K562 (cell line): ENCODE data around the gene SORCS2. TPM values are rescaled to one million over a fixed set of nuclear protein-coding genes. Genes with fewer than 3 reads are reported as not detected.
A peak's percentile ranks its signal among the peaks of the same experiment; 100 is the strongest.

ENCODE experiments used
- ATAC-seq: fragments of 200-7000 bp; cut with Tn5 transposase; 3 replicates; pipeline ENCODE4 v1.9.1; 2020; ENCODE audit warnings: moderate library complexity
- BruUV-seq: library from RNA; stranded (reverse); fragments of 400-500 nt; replicated peaks from 2 replicates; lab custom pipeline; 2021; lab: Mats Ljungman, UMichigan
- CTCF ChIA-PET: fragments of 300-600 bp; formaldehyde crosslinking; extraction: SDS; loops from one replicate; lab custom pipeline; 2021; ENCODE audit warnings: low intra/inter-chr PET ratio; lab: Yijun Ruan, JAX
- POLR2A ChIA-PET: fragments of 300-600, 350-650 bp; sonication (Branson Sonifier 250); formaldehyde crosslinking; extraction: SDS; loops from one replicate; lab custom pipeline; 2021; ENCODE audit warnings: antibody characterized with exemption, inconsistent platforms; lab: Yijun Ruan, JAX
- DNase-seq, 4 experiments: peaks; one replicate each; pipeline versions ENCODE4 v3.0.0 to v3.0.0-alpha.2; 2011 to 2018; ENCODE audit warnings: low spot score in 3 of 4, mixed read lengths in 3 of 4; ENCODE audit errors: extremely low read depth in 1 of 4
- FAIRE-seq: peaks from 2 replicates; lab custom pipeline; 2011; peaks lifted over from hg19 to GRCh38; lab: Jason Lieb, UNC
- H2AFZ ChIP-seq: 2 replicates; pipeline ENCODE4 v1.6.0; 2011; ENCODE audit warnings: low read depth, low read length, control low read depth, inconsistent platforms
- H3K27ac ChIP-seq: fragments of 200-600 bp; 3 replicates; pipeline ENCODE4 v1.8.0; 2011; ENCODE audit warnings: low read depth, mild to moderate bottlenecking, control low read depth, inconsistent platforms, low read length, moderate library complexity, mixed read lengths; ENCODE audit errors: extremely low read depth
- H3K27me3 ChIP-seq, 2 experiments: fragments of 300-600 bp in 1 of 2; 2 replicates in 1 of 2; 3 replicates in 1 of 2; pipeline versions ENCODE4 v1.6.0 to v1.8.0; 2011; ENCODE audit warnings: inconsistent platforms in 2 of 2, low read length in 2 of 2, mild to moderate bottlenecking in 1 of 2, mixed read lengths in 1 of 2, moderate library complexity in 1 of 2; ENCODE audit not compliant: control insufficient read depth in 2 of 2, insufficient read depth in 2 of 2
- H3K36me3 ChIP-seq: fragments of 300-600 bp; 3 replicates; pipeline ENCODE4 v1.8.0; 2011; ENCODE audit warnings: mild to moderate bottlenecking, low read length, inconsistent platforms; ENCODE audit not compliant: control insufficient read depth, insufficient read depth
- H3K4me1 ChIP-seq, 2 experiments: fragments of 200-600 bp in 1 of 2; replicated peaks in 1 of 2; 2 replicates in 1 of 2; 3 replicates in 1 of 2; pipeline versions ENCODE4 v1.5.1 to v1.8.0; 2011; ENCODE audit warnings: inconsistent platforms in 2 of 2, low read length in 2 of 2, mild to moderate bottlenecking in 1 of 2, mixed read lengths in 1 of 2, moderate library complexity in 1 of 2; ENCODE audit not compliant: control insufficient read depth in 2 of 2, insufficient read depth in 2 of 2
- H3K4me2 ChIP-seq: 2 replicates; pipeline ENCODE4 v1.6.1; 2011; ENCODE audit warnings: low read length, control low read depth, inconsistent platforms, mixed read lengths; ENCODE audit not compliant: insufficient read depth
- H3K4me3 ChIP-seq: fragments of 200-600 bp; sonication (generic), shearing (Covaris generic); 2 replicates; pipeline ENCODE4 v1.5.1; 2016; ENCODE audit warnings: control low read depth, inconsistent platforms
- H3K79me2 ChIP-seq: fragments of 200-600 bp; 3 replicates; pipeline ENCODE4 v1.8.0; 2011; ENCODE audit warnings: low read length, inconsistent platforms; ENCODE audit not compliant: control insufficient read depth, insufficient read depth
- H3K9ac ChIP-seq, 2 experiments: 2 replicates each; pipeline versions ENCODE4 v1.6.0 to v1.6.1; 2011; ENCODE audit warnings: low read depth in 2 of 2, low read length in 2 of 2, control low read depth in 1 of 2, inconsistent platforms in 1 of 2, mild to moderate bottlenecking in 1 of 2, mixed read lengths in 1 of 2; ENCODE audit not compliant: insufficient read depth in 1 of 2
- H3K9me1 ChIP-seq: one replicate; pipeline ENCODE4 v1.6.0; 2011; ENCODE audit warnings: inconsistent platforms, mild to moderate bottlenecking, low read length, moderate library complexity; ENCODE audit not compliant: control insufficient read depth, insufficient read depth
- H3K9me3 ChIP-seq: replicated peaks from 2 replicates; pipeline ENCODE4 v1.5.1; 2011; ENCODE audit warnings: low read depth, low read length, inconsistent platforms; ENCODE audit not compliant: control insufficient read depth, insufficient read depth
- H4K20me1 ChIP-seq: replicated peaks from 2 replicates; pipeline ENCODE4 v1.6.1; 2011; ENCODE audit warnings: low read length, inconsistent platforms, mixed read lengths; ENCODE audit not compliant: control insufficient read depth, insufficient read depth
- HMGXB4 ChIP-seq: sonication (generic); formaldehyde crosslinking; IDR thresholded peaks from 2 replicates; pipeline ENCODE4 v1.8.1; 2023; ENCODE audit warnings: mild to moderate bottlenecking, missing genetic modification reagents
- ILF3 ChIP-seq: fragments of 450-650 bp; IDR thresholded peaks from 2 replicates; pipeline ENCODE4 v1.6.1; 2018; ENCODE audit warnings: antibody characterized with exemption, mild to moderate bottlenecking, moderate library complexity, borderline replicate concordance
- MEIS2 ChIP-seq: fragments of 450-650 bp; IDR thresholded peaks from 2 replicates; pipeline ENCODE4 v1.6.1; 2014; ENCODE audit warnings: mild to moderate bottlenecking; ENCODE audit not compliant: partially characterized antibody
- MLLT1 ChIP-seq, 2 experiments: fragments of 450-650 bp; IDR thresholded peaks; 2 replicates each; pipeline ENCODE4 v1.6.1; 2016
- MTF1 ChIP-seq: fragments of 250-450 bp; sonication (Bioruptor Pico); IDR thresholded peaks from 2 replicates; pipeline ENCODE4 v1.9.0; 2021; ENCODE audit warnings: moderate library complexity, mild to moderate bottlenecking, inconsistent platforms, borderline replicate concordance
- TCFL5 ChIP-seq: fragments of 250-450 bp; sonication (Bioruptor Pico); conservative IDR thresholded peaks from 2 replicates; pipeline ENCODE4 v1.6.1; 2021; ENCODE audit warnings: mild to moderate bottlenecking, moderate library complexity, matching md5 sums
- XRCC4 ChIP-seq: IDR thresholded peaks from one replicate; pipeline ENCODE4 v1.6.1; 2011; ENCODE audit not compliant: insufficient read depth, insufficient read length; ENCODE audit errors: extremely low read depth
- ZBED1 ChIP-seq: IDR thresholded peaks from 2 replicates; pipeline ENCODE4 v1.6.1; 2014
- ZFP1 ChIP-seq: fragments of 450-650 bp; formaldehyde crosslinking; IDR thresholded peaks from 2 replicates; pipeline ENCODE4 v1.4.0; 2020; ENCODE audit warnings: mild to moderate bottlenecking, mixed read lengths
- ZNF696 ChIP-seq: fragments of 250-450 bp; sonication (Bioruptor Pico); conservative IDR thresholded peaks from 2 replicates; pipeline ENCODE4 v1.4.0; 2020; ENCODE audit warnings: mild to moderate bottlenecking, moderate library complexity
- WGBS: fragments of 100-300 bp; shearing (Covaris generic); methylation state at CpG from one replicate; pipeline ENCODE4 v1.1.6; 2016; ENCODE audit warnings: low coverage, mixed read lengths; ENCODE audit not compliant: insufficient coverage; ENCODE audit errors: missing lambda C conversion rate; 5-methylcytosine and 5-hydroxymethylcytosine counted together
- in situ Hi-C: fragments of 300-500 bp; cut with MboI; formaldehyde crosslinking; loops from 4 replicates; pipeline ENCODE4 v1.15.0; 2018; ENCODE audit warnings: inconsistent platforms, mixed read lengths
- intact Hi-C: fragments of 100-400 bp; cut with micrococcal nuclease; formaldehyde crosslinking; loops from 2 replicates; pipeline ENCODE4 v1.14.2; 2022
- polyA plus RNA-seq, 8 experiments: library from polyadenylated mRNA; depleted of rRNA in 4 of 8; stranded (reverse) in 5 of 8; unstranded in 3 of 8; fragments of >200 nt; fragmentation: Nextera tagmentation in 2 of 8; fragmentation: Illumina TruSeq in 1 of 8; extraction: Ambion mirVana in 2 of 8; extraction: Trizol in 1 of 8; gene quantifications; 2 replicates each; pipeline versions ENCODE4 v1.2.1 to v1.2.3, GENCODE V29; 2011 to 2014; ENCODE audit warnings: inconsistent platforms in 1 of 8, missing spikeins in 1 of 8
- total RNA-seq, 7 experiments: library from RNA; depleted of rRNA in 6 of 7; stranded (reverse); fragments of >200 nt in 6 of 7; fragmentation: Illumina TruSeq in 2 of 7; extraction: Trizol in 2 of 7; gene quantifications; 2 replicates each; pipeline versions ENCODE4 v1.2.1 to v1.2.3, GENCODE V29; 2011 to 2021; ENCODE audit warnings: low replicate concordance in 1 of 7
- TF ChIP-seq, protein P1 (sequence below): fragments of 450-650 bp; formaldehyde crosslinking; IDR thresholded peaks from 2 replicates; pipeline ENCODE4 v1.4.0; 2022; ENCODE audit warnings: missing genetic modification characterization

SORCS2 gene
- total and polyA plus RNA-seq, 9 of the 15 experiments (the other 6 are each of a cell fraction or from before 2014, with no cell fraction given): not detected

DNA sequence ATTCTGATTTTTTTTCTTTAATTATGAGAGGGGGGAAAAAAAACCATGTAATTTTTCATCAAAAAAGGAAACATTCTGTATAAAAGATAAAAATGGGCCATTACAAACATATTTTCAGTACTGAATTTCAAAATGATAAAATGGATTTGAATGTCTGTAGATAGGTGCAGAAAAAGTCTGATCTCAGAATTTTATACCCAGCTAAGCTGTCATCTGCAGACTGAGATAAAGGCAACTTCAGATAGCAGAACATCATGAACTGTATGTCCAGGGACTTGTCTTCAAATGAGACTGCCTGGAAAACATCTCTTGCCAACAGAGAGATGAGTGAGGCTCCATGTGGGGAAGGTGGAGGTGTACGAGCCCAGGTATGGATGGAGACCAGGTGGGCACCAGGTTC is 360.9 kb downstream of the SORCS2 start:
- Histone ChIP-seq H3K9me3 (no peaks in the 10 kb centered on the region), H2AFZ (no peak overlapping the region), H3K9me1 (no peaks in the 10 kb centered on the region), H3K9ac (no peak overlapping the region), H3K4me1 (no peaks in the 10 kb centered on the region; a peak in 1 of 5 replicates), H3K79me2 (no peaks in the 10 kb centered on the region), H3K36me3 (no peaks in the 10 kb centered on the region), H3K27ac (no peak overlapping the region), H3K4me2 (no peak overlapping the region), H4K20me1 (no peaks in the 10 kb centered on the region), H3K27me3 (no peaks in the 10 kb centered on the region; a peak in 1 of 5 replicates), H3K4me3 (no peak overlapping the region)
- no TSS peak for BruUV-seq
- CTCF ChIA-PET: no interaction called here
- ATAC-seq (no peak), DNase-seq (no peak), FAIRE-seq (no peak)
- TF ChIP-seq TCFL5 (CRISPR knock-in tag): no peak
- peak; percentile 96 for TF ChIP-seq ZFP1 (CRISPR knock-in tag)
- TF ChIP-seq MEIS2: no peak
- intact Hi-C loops: no loop called here
- WGBS: 0% methylated on average over 1 of the region's 1 CpG
- POLR2A ChIA-PET: interaction anchor here (0.5 kb wide), 1 partner anchor 244 kb away, joined by 3 read pairs; no protein-coding TSS in a partner anchor
- in situ Hi-C loops: no loop called here

DNA sequence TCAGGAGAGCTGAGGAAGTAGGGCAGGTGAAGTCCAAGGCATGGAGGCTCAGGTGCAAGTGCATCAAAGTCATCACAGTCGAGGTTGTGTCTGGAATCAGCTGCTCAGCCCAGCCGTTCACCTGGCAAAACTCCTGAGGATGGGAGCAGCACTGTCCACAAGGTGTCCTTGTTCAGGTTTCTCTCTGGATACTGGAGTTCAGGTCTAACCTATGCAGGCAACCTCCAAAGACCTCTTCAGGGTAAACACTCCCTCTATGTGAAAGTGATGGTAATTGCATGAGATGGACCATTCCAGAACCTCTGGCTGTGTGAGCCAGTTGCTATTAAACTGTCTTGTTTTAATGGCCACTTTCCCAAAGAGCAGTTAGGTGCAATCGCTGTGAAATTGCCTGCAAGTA is 362.6 kb downstream of the SORCS2 start:
- CTCF ChIA-PET: no interaction called here
- in situ Hi-C loops (no loop called here), intact Hi-C loops (no loop called here)
- Histone ChIP-seq H3K4me2 (no peak overlapping the region), H3K9me3 (no peaks in the 10 kb centered on the region), H3K9ac (no peak overlapping the region), H2AFZ (no peak overlapping the region), H3K4me1 (no peaks in the 10 kb centered on the region; a peak in 1 of 5 replicates), H4K20me1 (no peaks in the 10 kb centered on the region), H3K27ac (no peak overlapping the region), H3K36me3 (no peaks in the 10 kb centered on the region), H3K4me3 (no peak overlapping the region), H3K79me2 (no peaks in the 10 kb centered on the region), H3K9me1 (no peaks in the 10 kb centered on the region), H3K27me3 (no peaks in the 10 kb centered on the region)
- no TSS peak for BruUV-seq
- WGBS: 0% methylated on average over 3 of the region's 3 CpGs
- ATAC-seq (no peak), FAIRE-seq (no peak), DNase-seq (no peak)
- POLR2A ChIA-PET: no interaction called here
- TF ChIP-seq MLLT1 (IDR thresholded peaks at IDR 0.05): no peak
- no peak for TF ChIP-seq XRCC4
- no peak for TF ChIP-seq ILF3
- no peak for TF ChIP-seq ZNF696 (CRISPR knock-in tag)
- TF ChIP-seq ZBED1: no peak
- TF ChIP-seq MTF1 (CRISPR knock-in tag): no peak
- TF ChIP-seq, protein P1, sequence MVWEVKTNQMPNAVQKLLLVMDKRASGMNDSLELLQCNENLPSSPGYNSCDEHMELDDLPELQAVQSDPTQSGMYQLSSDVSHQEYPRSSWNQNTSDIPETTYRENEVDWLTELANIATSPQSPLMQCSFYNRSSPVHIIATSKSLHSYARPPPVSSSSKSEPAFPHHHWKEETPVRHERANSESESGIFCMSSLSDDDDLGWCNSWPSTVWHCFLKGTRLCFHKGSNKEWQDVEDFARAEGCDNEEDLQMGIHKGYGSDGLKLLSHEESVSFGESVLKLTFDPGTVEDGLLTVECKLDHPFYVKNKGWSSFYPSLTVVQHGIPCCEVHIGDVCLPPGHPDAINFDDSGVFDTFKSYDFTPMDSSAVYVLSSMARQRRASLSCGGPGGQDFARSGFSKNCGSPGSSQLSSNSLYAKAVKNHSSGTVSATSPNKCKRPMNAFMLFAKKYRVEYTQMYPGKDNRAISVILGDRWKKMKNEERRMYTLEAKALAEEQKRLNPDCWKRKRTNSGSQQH (CRISPR knock-in tag): no peak
- TF ChIP-seq HMGXB4: no peak
